Epidermal melanocyte (primary cell): ENCODE measurements around the gene CHD5.
"Not testable (repeated sequence)": the region's sequence is repeated elsewhere in the genome, so short reads cannot be mapped to it uniquely, and the experiment has no call there.

Experiments used
- DNase-seq: peaks from one replicate; pipeline ENCODE4 v3.0.0; 2011; ENCODE audit warnings: low spot score; ENCODE audit not compliant: insufficient read length

The CHD5 gene

GRCh38 chr1:6068073-6068472 is 112.0 kb downstream of the CHD5 start:
- DNase-seq: no peak

- no peak for DNase-seq
These were observed 113.4 kb downstream of the CHD5 start for GRCh38 chr1:6066680-6067079.

GRCh38 chr1:6065093-6065858 is 114.8 kb downstream of the CHD5 start:
- no peak for DNase-seq

GRCh38 chr1:6063532-6064053 is 116.5 kb downstream of the CHD5 start:
- DNase-seq: not testable (repeated sequence)

- DNase-seq: no peak
These were observed 117.5 kb downstream of the CHD5 start for GRCh38 chr1:6062670-6063069.

GRCh38 chr1:6059866-6060265 is 120.3 kb downstream of the CHD5 start:
- DNase-seq: no peak

- no peak for DNase-seq
These were observed 122.8 kb downstream of the CHD5 start for GRCh38 chr1:6057170-6057845.

GRCh38 chr1:6056572-6056948 is 123.6 kb downstream of the CHD5 start:
- DNase-seq: no peak

- no peak for DNase-seq
These were observed 125.5 kb downstream of the CHD5 start for GRCh38 chr1:6054596-6054995.

- no peak for DNase-seq
These were observed 126.9 kb downstream of the CHD5 start for GRCh38 chr1:6053206-6053546.

- DNase-seq: peak; percentile 89
These were observed 127.4 kb downstream of the CHD5 start for GRCh38 chr1:6052543-6053205.
